AG09319 (cell line): ENCODE measurements around the gene MIEN1.
"Not testable (repeated sequence)": the region's sequence is repeated elsewhere in the genome, so short reads cannot be mapped to it uniquely, and the experiment has no call there.

Experiments used
- DNase-seq: peaks from one replicate; pipeline ENCODE4 v3.0.0-alpha.2; 2010; ENCODE audit warnings: low read depth; ENCODE audit errors: extremely low read depth
- TF ChIP-seq, protein P1 (sequence below): IDR thresholded peaks from 2 replicates; pipeline ENCODE4 v1.5.1; 2011; ENCODE audit warnings: low read depth, mild to moderate bottlenecking, inconsistent platforms, low read length, moderate library complexity

Gene MIEN1

DNA sequence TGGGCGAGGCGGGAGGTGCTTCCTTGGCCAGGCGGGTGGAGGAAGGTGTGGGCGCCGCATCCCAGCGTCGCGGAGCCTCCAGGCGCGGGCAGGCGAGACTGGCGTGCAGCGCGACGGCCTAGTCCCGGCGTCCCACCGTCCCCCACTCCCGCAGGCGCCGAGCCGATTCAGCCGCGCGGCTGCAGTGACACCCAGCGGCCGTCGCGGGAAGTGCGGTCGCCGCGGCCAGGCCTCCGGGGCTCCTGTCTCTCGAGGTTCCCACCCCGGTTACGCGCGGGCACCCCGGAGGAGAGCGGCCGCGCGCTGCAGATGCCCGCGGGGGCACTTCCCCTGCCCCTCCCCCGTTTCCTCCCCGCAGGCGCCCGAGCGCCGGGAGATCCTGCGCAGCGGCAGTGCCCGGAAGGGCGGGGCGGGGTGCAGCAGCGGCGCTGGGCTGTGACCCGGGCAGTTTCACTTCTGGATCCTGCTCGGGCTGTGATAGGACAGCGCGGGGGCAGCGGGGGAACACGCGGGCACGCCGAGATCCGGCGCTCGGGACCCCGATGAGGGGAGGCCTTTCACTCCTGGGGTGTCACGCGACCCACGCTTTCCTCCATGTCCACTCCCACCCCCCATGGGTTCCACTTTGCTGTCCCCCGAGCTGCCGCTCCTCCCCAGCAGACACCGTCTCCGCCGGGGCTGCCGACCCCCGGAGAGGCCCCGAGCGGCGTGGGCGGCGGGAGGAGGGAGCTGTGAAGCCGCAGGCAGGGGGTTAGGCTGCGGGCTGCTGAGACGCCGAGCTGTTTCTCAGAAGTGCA lies 24.0 kb upstream of the MIEN1 start:
- TF ChIP-seq, protein P1, sequence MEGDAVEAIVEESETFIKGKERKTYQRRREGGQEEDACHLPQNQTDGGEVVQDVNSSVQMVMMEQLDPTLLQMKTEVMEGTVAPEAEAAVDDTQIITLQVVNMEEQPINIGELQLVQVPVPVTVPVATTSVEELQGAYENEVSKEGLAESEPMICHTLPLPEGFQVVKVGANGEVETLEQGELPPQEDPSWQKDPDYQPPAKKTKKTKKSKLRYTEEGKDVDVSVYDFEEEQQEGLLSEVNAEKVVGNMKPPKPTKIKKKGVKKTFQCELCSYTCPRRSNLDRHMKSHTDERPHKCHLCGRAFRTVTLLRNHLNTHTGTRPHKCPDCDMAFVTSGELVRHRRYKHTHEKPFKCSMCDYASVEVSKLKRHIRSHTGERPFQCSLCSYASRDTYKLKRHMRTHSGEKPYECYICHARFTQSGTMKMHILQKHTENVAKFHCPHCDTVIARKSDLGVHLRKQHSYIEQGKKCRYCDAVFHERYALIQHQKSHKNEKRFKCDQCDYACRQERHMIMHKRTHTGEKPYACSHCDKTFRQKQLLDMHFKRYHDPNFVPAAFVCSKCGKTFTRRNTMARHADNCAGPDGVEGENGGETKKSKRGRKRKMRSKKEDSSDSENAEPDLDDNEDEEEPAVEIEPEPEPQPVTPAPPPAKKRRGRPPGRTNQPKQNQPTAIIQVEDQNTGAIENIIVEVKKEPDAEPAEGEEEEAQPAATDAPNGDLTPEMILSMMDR: peak; percentile 59
- DNase-seq: peak; percentile 78

DNA sequence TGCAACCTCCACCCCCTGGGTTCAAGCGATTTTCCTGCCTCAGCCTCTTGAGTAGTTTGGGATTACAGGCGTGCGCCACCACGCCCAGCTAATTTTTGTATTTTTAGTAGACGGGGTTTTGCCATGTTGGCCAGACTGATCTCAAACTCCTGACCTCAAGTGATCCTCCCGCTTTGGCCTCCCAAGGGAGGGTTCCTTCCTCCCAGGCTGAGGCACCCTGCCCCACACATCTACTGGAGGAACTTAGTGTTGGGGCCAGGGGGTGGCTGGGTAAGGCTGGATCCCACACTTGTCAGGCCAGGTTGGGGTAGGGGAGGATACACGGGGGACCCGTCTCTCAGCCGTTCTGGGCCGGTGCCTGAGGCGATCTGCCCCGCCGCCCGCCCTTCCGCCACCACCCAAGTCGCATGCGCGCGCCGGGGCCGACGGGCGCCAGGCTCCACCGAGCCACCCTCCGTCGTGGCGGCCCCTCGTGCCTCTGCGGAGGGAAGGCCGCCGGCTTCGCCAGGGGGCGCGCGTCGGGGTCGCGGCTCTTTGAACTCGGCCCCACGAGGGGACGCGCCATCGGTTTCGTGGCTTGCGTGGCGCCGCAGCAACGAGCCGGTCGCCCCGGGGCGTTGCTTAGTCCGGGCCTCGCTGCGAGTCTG lies 23.3 kb upstream of the MIEN1 start:
- DNase-seq: no peak
- TF ChIP-seq, protein P1: no peak

DNA sequence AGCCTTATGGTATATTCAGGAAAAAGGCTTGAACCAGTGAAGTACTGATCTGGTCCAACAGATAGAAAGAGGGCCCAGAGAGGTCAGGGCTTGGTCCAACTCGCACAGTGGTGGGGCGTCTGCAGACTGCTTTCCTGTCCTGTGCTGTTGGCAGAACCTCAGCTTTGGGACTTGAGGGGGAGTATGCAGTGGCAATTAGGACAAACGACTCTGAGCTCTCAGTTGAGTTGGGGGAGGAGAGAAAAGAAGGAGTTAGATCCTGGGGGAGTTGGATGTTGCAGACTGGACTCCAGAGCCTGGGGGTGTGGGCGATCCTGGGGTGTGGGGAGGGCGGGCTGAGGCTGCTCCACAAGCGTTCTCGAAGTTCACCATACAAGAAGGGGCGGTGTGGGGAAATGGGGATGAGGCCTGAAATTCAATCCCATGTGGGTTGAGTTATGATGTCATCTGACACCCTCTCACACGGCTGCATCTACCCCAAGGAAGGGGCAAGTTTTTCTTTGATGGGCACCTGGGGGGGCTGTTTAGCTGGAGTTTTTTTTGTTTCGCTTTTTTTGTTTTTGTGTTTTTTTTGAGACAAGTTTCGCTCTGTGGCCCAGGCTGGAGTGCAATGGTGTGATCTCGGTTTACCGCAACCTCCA lies 22.0 kb upstream of the MIEN1 start:
- DNase-seq: no peak
- TF ChIP-seq, protein P1: no peak

DNA sequence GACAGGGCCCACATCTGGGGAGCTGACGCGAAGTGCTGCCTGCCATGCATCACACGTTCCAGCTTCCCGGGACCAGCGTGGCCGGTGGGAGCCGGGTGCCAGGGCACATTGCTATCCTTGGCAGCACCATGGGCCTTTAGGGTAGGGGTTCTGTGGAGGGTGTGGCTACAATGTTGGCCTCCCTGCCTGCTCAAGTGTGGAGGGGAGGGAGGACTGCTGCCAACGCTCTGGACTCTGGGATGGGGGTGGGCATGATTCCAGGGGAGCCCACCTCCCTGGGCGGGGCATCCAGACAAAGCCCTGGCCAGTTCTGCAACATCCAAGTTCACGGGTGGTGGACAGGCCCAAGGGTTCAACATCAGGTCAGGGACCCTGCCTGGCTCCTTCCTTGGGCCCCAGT lies 21.3 kb upstream of the MIEN1 start:
- TF ChIP-seq, protein P1: no peak
- DNase-seq: no peak

DNA sequence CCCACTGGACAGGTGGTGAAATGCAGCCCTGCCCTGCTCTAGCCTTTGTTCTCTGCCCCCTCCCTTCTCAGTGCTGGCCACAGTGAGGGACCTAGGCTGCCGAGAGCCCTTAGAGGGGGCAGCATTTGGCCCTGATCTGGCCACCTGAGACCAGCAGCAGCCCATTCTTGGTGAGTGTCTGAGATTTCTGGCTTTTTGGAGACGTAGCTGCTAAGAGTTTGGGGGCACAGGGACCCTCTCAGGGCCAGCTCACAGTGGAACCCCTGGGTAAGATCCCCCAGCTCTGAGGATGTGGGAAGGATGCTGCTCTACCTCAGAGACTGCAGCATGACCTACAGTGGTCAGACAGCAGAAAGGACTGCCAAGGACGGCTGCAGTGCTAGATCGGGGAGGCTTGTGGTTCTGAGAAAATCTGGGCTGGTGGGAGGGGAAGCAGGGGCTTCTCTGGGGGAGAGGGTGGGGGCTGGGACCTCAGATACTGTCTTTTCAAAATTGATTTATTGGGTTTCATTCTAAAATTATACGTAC lies 20.7 kb upstream of the MIEN1 start:
- DNase-seq: no peak
- TF ChIP-seq, protein P1: no peak

DNA sequence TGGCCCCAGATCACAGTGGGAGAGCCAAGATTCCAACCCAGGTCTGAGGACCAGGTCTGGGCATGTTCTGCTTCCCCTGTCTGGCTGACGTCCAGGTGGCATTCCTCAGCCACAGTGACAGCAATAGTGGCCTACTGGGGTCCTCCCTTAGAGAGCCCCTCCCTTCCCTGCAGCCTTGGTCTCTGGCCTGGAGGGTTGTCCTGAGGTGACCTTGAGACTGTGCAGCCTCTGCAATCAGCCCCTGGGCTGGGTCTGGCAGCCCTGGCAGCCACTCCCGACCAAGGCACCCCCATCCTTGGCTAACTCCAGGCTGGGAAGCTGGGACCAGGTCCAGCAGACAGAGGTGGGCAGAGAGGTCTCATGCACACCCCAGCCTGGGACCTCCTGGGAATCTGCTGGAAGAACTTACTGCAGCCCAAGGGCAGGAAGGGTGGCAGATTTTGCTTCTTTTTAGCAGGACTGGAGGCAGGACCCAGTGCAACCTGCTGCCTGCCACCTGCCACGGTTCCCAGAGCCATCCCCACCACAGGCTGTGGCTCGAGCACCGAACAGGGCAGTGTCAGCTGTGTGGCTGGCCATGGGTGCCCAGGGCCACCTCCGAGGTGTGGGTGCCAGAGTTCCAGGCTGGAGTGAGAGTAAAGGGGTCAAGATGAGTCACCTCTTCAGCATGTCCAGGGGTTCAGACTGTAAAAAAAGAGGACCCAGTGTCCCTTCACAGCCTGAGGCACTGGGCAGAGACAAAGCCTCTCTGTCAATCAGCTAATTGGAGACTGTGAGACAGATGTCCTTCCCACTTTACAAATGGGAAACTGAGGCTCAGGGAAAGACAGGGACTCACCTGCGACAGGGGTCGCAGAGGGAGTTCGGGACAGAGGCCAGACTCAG lies 20.0 kb upstream of the MIEN1 start:
- TF ChIP-seq, protein P1: no peak

DNA sequence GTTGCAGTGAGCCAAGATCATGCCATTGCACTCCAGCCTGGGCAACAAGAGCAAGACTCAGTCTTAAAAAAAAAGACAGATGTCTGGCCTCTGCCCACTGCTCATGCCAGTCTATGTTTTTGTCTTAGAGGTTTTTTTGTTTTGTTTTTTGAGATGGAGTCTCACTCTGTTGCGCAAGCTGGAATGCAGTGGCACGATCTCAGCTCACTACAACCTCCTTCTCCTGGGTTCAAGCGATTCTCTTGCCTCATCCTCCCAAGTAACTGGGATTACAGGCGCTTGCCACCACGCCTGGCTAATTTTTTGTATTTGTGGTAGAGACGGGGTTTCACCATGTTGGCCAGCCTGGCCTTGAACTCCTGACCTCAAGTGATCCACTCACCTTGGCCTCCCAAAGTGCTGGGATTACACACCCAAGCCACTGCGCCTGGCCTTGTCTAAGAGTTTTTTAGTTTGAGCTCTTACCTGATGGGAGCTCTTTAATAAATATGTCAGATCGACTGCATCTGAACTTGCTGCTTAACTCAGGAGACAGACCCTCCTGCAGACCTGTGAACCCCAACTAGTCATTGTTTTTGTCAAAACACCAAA lies 18.2 kb upstream of the MIEN1 start:
- DNase-seq: not testable (repeated sequence)

More for the DNA sequence above, 20.0 kb upstream of the MIEN1 start:
- no peak for DNase-seq
